Measurements from ENCODE around the gene NAA80.

Gene NAA80

GRCh38 chr3:50254577-50255250, 44.5 kb downstream of the NAA80 start:
- no peak for DNase-seq

DNA sequence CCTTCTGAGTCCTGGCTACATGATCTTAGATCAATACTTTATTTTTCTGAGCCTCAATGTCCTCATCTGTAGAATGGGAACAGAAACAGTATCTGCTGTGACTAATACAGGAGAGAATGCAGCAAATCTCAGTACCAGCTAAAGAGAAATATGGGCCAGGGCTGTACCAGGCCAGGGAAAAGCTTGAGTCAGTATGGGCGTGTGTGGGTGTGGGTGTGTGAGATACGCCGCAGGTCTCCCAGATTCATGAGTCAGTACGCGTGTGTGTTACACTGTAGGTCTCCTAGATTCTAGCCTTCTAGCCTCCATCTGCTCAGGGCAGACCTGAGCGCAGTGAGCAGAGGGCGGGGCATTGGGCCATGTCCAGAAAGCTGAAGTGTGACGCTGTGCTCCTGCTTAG, 48.0 kb downstream of the NAA80 start:
- DNase-seq: no peak

DNA sequence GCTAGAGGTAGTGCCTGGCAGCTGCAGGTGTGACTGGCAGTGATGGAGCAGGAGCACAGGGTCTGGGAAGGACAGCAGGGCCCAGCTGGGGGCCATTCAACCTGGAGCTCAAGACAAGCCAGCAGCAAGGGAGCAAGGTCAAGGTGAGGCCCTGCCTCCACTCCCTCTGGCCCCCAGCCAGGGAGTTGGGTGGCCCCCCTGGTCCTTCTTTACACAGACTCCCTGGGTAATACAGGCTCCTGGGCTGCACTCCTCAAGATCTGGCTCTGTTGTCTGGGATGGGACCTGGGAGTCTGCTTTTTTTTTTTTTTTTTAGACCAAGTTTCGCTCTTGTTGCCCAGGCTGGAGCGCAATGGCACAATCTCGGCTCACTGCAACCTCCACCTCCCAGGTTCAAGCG, 48.7 kb downstream of the NAA80 start:
- DNase-seq: no peak

DNA sequence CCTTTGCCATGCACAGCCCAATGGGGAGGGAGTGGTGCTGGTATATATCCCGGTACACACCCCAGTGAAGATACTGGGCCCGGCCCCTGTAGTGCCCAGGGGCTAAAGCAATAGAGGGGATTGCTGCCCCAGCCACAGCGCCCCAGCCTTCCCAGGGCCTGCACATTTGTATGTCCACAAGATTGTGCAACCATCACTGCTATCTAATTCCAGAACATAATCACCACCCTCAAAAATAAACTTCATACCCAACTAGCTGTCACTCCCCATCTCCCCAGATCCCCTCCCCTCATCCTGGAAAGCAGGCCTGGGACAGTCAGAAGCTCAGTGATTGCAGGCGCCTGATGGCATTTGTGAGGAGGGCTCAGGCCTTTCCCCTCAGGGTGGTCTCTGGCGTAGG, 49.7 kb downstream of the NAA80 start:
- no peak for DNase-seq

GRCh38 chr3:50248387-50248786, 50.8 kb downstream of the NAA80 start:
- no peak for DNase-seq

DNA sequence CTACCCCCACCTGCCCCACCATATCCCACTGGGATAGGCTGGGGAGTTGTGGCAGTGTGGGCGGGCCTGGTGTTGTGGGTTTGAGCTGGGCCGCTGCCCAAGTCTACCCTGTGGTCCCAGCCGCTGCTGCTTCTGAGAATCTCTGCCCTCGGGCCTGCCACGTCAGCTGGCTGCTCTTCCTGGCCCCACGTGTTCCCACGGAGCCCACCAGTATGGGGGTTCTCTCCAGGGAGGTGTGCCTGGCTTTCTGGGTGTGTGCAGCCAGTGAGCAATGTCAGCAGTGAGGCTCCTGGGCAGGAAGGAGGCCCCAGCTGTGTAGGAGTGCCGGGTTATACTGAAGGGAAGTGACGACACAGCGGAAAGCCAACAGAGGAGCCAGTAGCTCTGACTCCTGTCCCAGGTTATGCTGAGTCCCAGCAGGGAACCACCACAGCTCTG, 52.7 kb downstream of the NAA80 start:
- DNase-seq: no peak

Data from NCI-H2029 (cell line).